HK-2 (cell line): ENCODE data around the gene ARHGAP10.

ENCODE experiments used
- DNase-seq: peaks from one replicate; pipeline ENCODE4 v3.0.0-alpha.2; 2018; ENCODE audit not compliant: unreplicated experiment

The ARHGAP10 gene

DNA sequence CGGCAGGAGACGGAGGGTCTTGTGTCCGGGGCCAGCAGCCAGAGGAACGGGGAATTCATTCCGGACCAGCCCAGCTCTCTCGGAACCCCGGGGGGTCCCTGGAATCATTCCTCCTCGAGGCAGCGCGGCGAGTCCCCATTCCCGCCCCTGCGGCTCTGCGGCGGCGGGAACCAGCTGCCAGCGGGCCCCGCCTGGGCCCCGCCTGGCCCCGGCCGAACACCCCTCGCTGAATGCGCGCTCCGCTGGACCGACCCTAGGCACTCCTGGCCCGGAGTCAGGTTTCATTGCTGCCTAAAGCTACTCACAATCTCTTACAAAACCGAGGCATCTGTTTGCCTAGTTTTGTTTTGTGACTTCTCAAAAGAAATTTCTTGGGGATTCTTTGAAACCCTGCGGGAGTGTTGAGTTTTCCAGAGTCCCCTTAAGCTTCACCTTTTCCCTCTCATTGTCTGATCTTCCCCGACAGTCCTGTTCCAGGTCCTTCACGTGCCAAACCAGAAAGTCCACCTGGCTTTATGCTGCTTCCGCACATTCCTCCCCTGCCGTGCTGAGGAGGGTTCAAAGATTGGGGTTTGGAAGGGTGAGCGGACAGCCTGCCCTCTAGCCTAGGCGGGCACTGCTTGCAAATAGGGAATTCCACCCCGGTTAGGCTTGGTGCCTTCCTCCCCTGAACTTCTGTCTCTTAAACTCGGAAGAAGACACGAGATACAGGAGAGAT lies 789 bp downstream of the ARHGAP10 start:
- DNase-seq: peak; percentile 53

DNA sequence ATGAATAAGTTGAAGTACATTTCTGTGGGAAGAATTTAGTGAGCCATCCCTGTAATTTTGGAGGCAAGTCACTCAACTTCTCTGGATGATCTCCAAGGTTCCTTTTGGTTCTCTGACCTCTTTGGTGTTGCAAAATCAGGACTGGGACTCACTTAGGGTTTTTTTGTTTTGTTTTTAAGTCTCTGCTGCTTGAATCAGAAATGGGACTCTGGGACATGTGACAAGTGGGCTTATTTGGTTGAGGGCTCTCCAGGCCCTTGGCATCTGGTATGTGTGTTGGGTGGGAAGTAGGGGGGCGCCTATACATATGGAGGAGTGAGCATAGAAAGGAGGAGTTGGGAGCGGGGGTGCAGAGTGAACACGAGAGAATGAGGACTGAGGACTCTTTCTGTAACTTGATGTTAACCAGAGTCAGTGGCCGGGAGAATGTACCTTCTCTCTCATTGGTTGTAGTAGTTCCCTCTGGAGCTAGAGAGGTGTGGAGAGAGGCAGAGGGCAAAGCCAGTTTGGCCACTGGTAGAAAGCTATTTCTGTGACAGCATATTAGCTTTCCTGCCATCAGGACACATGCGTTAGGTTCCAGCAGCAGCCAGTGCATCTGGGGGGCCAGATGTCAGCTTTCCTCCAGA lies 1.9 kb downstream of the ARHGAP10 start:
- DNase-seq: no peak

DNA sequence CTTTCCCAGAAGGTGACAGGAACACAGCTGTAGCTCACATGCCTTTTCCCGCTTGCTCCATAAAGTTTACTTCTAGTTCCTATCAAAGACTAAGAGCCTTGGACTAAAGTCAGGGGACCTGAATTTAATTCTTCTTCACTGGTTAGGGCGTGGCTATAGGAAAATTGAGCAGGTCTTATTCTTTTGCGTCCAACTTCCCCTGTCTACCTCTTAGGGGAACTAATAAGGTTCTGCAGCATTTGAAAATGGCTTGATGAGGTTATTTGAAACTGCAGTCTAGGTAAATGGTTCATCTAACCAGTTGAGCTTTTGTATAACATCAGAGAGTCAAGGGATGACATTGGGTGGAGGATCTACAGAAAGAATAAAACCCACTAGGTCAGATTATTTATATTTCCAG lies 2.6 kb downstream of the ARHGAP10 start:
- no peak for DNase-seq

DNA sequence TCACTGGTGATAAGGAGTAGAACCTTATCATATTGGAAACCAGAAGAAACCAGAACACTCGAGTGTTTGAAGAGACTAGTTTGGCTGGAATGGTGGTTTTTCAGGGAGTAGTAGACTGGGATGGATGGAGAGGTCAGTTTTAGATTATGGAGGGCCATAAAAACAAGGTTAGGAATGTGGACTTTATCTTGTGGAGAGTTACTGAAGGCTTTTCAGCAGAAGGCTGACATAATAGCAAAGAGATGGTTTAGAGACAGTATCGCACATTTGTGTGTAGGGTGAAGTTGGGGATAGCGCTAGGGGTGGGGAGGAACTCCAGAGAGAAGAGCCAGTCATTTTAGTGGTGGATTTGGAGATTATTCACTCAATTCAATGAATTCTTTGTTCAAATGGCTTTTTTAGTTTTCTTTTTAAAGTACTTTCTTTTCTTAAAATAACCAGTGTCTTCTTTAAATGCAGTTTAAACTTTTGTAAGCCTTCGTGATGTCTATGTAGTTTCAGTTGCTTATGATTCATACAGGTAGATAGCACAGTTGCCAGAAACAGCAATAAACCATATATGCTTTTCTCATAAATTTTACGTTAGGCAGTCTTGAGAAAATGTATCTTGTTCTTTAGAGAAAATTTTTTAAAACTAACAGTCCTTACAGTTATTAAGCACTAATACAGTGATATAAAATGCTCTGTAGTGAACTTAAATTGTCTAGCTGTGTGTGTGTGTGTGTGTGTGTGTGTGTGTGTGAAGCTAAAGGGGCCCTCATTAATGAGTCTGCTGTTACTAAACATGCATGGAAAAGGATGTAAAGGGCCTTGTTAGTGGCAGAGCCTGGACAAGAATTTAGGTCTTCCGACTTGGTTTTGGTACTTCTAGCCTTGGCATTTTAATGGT lies 3.8 kb downstream of the ARHGAP10 start:
- no peak for DNase-seq

- no peak for DNase-seq
These were observed 4.6 kb downstream of the ARHGAP10 start for GRCh38 chr4:147736458-147736857.

DNA sequence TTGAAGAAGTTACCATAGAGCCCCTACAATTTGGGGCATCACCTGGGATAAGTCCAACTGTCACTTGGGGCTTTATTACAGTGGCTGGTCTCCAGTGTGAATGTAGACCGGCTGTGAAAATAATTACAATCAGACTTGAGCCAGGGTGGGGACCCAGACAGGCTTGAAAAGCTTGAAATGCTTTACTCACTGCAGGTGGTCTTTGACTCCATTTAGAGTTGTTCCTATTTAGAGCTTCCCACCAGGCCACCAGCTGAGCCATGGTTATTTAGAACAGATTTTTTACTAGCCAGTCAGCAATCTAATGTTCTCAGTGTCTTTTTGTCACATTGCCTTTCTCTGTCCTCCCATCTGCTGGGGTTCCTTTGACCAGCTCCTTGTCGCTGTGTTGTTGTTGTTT lies 5.7 kb downstream of the ARHGAP10 start:
- no peak for DNase-seq

- no peak for DNase-seq
These were observed 7.4 kb downstream of the ARHGAP10 start for GRCh38 chr4:147739239-147739823.

DNA sequence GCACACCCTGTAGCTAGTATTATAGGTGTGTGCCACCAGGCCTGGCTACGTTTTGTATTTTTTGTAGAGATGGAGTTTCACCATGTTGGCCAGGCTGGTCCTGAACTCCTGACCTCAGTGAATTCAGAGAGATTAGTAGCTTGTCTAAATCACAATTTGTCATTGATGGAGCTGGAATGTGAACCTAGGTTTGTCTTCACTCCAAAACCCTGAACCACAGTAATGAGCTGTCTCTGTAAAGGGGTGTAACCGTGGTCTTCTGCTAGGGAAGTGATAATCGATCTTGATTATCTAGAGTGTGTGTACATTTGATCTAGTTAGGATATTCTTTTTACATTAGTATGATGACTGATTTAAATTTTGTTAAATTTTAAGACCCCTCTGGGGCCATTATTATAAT lies 8.3 kb downstream of the ARHGAP10 start:
- DNase-seq: no peak

DNA sequence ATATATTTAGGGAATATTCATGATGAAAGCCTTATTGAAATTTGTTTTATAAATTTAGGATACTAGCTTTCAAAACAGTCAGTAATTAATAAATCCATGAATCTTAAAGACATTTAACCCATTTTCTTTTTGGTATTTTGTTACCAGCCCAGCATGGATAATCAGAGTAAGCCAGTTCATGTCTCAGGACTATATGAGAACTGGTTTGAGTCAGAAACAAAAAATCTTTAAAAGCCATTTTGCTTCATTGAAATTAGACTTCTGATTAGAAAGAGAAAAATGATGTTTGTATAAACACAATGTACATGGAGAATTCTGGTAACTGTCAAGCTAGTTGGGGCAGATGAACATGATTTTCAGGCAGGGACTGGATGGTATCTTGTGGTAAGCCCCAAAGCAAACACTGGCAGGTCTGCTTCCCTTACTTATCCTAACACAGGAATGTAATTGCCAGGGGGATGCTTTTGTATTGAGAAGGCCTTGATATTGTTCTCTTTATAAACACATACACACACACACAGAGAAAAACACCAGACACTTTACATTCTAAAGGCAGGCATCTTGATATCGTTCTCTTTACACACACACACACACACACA lies 9.4 kb downstream of the ARHGAP10 start:
- no peak for DNase-seq

DNA sequence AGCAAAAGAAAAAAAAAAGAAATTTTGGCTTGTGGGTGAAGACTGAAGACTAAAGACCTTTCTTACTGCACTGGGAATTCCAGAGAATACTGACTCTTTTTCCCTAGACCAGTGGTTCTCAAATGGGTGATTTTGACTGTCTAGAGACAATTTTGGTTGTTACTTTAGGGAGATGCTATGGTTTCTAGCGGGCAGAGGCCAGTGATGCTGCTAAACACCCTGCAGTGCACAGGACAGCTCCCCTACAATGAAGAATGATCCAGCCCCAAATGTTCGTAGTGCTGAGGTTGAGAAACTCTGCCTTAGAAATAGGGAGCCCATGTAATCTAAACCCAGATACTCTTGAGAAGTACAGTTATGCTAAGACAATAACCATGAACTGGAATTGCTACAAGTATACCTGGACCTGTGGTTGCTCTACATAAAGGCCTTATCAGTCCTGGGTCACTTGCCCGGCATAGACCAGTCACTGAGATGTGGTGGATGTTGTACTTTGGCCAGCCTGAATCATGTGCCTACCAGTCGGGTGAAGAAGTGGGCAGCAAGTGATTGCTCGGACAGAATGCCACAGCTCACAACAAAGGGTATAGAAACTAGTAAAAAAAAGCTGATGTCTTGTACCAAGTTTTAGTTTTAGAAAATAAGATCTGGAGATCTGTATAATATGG lies 16.0 kb downstream of the ARHGAP10 start:
- no peak for DNase-seq

DNA sequence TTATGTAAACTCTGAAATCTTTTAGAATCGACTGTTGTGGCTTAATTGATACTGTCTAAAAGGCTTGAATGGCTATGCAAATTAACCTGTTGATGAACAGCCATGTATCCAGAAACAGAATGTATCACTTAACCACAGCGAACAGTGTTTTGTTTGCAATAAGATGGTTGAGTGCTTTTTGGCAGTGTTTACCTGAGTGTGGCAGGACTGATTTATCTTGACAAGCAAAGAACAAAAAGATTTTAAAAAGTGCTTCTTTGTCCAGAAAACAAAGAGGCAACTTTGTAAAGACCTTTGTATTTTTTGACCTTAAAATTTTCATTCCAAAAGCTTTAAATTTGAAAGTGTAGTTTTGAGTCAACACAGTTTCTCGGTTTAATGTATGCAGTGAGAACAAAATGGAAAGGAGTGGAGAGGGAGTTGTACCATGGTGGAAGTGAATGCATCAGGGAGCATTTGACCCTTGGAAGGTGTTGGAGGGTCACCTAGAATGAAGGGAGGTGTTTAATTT lies 18.0 kb downstream of the ARHGAP10 start:
- DNase-seq: no peak

DNA sequence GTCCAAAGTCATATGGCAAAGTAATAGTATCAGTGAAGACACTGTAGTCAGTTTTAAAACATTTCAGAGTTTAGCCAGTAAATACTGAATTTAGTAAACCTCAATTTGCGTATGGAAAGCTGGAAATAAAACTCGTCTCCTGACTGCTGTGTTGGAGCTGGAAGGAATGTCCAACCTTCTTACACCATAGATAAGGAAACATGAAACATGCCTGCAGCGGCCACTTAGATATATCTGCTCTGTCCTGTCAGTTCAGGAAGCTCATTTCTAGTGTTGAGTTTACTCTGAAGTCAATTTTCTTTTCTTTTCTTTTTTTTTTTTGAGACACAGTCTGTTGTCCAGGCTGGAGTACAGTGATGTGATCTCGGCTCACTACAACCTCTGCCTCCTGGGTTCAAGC lies 21.2 kb downstream of the ARHGAP10 start:
- DNase-seq: no peak

DNA sequence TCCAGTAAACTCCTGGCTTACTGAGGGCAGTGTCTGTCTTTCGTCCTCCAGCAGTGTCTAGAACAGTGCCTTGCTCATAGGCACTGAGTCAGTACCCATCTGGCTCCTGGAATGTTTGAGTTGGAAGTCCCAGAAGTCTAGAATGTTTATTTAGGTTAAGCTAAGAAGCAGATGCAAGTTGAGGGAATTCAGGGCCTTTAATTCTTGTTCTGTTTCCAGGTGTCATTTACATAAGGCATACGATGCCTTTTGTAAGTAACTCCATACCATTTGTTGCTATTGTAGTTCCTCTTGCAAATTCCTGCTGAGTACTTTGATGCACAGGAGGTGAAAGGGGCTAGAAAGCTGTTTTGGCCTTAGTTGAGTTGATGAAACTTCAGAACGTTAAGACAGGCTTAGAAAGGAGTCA lies 22.2 kb downstream of the ARHGAP10 start:
- no peak for DNase-seq

- DNase-seq: no peak
These were observed 23.8 kb downstream of the ARHGAP10 start for GRCh38 chr4:147755561-147756295.

DNA sequence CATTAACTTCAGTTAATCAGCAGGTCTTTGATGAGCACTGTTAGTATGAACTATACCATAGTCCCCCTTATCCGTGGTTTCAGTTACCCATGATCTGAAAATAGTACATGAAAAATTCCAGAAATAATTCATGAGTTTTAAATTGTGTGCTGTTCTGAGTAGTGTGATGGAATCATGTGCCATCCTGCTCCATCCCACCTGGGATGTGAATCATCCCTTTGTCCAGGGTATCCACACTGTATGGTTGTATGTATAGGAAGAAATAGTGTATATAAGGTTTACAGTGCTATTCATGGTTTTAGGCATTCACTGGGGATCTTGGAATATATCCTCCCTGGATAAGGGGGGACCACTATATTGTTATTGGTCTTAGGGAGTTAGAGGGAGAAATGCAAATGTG lies 24.5 kb downstream of the ARHGAP10 start:
- no peak for DNase-seq

GRCh38 chr4:147760176-147760575 lies 28.3 kb downstream of the ARHGAP10 start:
- no peak for DNase-seq

DNA sequence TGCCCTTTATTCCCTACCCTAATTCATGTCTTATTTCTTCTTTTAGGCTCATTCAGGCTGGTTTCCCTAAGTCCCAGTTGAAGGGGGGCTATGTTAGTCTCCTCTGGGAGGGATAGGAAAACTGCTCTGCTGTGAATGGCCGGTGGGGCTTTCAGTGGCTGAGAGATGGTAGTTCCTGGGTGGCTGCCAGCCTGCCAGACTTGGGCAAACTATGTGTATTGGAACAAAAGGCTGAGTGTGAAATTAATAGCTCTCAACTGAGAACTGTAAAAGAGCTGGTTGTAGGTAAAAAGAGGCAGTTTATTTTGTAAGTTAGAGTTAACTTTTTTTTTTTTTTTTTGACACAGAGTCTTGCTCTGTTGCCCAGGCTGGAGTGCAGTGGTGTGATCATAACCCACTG lies 28.8 kb downstream of the ARHGAP10 start:
- DNase-seq: no peak

GRCh38 chr4:147761218-147761883 lies 29.5 kb downstream of the ARHGAP10 start:
- DNase-seq: no peak

DNA sequence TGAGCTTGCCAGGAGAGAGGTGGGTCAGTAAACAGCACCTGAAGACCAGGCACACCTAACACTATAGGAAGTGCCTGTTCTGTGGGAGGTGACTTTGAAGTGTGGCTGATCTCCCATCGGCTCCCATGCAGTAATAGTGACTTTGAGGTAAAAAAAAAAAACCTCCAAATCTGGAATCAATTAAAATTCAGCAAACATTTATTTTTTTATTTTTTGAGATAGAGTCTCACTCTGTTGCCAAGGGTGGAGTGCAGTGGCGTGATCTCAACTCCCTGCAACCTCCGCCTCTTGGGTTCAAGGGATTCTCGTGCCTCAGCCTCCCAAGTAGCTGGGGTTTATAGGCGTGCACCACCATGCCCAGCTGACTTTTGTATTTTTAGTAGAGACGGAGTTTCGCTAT lies 32.4 kb downstream of the ARHGAP10 start:
- no peak for DNase-seq

DNA sequence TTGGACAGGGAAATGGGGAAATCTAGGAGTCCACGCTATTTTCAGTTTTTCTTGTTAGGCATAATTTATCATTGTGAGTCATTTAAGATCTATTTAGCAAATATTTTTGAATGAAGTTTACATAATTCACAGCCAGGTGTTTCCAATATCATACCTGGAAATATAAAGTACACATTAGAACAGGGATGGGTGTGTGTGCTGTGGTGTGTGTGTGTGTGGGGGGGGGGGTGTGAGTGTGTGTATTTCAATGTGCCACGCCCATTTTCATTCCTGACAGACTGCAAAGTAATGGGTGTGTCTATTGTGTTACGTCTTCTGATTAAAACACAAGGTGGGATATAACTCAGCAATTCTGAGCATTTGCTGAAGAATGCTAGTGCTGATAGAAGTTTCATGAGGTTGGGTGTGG lies 33.2 kb downstream of the ARHGAP10 start:
- no peak for DNase-seq
